ENCODE results near the gene PPP4R1. TPM values are rescaled to one million over a fixed set of nuclear protein-coding genes. Genes with fewer than 3 reads are reported as not detected.

Gene PPP4R1
- total and polyA plus RNA-seq, 8 donors, result 97.6 to 163 (median 109) TPM

GRCh38 chr18:9508446-9509025, 105.8 kb downstream of the PPP4R1 start:
- intact Hi-C loops (cut with DNase I), result no loop called here
- TF ChIP-seq, protein P1, sequence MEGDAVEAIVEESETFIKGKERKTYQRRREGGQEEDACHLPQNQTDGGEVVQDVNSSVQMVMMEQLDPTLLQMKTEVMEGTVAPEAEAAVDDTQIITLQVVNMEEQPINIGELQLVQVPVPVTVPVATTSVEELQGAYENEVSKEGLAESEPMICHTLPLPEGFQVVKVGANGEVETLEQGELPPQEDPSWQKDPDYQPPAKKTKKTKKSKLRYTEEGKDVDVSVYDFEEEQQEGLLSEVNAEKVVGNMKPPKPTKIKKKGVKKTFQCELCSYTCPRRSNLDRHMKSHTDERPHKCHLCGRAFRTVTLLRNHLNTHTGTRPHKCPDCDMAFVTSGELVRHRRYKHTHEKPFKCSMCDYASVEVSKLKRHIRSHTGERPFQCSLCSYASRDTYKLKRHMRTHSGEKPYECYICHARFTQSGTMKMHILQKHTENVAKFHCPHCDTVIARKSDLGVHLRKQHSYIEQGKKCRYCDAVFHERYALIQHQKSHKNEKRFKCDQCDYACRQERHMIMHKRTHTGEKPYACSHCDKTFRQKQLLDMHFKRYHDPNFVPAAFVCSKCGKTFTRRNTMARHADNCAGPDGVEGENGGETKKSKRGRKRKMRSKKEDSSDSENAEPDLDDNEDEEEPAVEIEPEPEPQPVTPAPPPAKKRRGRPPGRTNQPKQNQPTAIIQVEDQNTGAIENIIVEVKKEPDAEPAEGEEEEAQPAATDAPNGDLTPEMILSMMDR (IDR thresholded peaks at IDR 0.05), result no peak
- peaks cover 0 to 3% of the 10 kb centered on the region in 2 donors for H3K9me3 ChIP-seq
- peaks cover 0 to 4% of the 10 kb centered on the region in 2 donors for H3K36me3 ChIP-seq
- ATAC-seq, result no peak
- H3K27ac ChIP-seq, result no peak overlapping the region
- H3K27me3 ChIP-seq, result no peaks in the 10 kb centered on the region
- DNase-seq, result no peak
- H3K4me3 ChIP-seq, result no peak overlapping the region
- H3K4me1 ChIP-seq, result peaks cover 0 to 3% of the 10 kb centered on the region in 2 donors

- no peak for ATAC-seq
- H3K9me3 ChIP-seq, result peaks cover 0 to 10% of the 10 kb centered on the region in 2 donors
- H3K4me1 ChIP-seq, result peaks cover 0 to 3% of the 10 kb centered on the region in 2 donors
- intact Hi-C loops (cut with DNase I), result no loop called here
- DNase-seq, result no peak
- no peaks in the 10 kb centered on the region for H3K36me3 ChIP-seq
- TF ChIP-seq, protein P1 (IDR thresholded peaks at IDR 0.05), result no peak
- no peaks in the 10 kb centered on the region for H3K27me3 ChIP-seq
- no peak overlapping the region for H3K4me3 ChIP-seq
- H3K27ac ChIP-seq, result no peak overlapping the region
Measured at GRCh38 chr18:9507565-9508088, 106.7 kb downstream of the PPP4R1 start.

DNA sequence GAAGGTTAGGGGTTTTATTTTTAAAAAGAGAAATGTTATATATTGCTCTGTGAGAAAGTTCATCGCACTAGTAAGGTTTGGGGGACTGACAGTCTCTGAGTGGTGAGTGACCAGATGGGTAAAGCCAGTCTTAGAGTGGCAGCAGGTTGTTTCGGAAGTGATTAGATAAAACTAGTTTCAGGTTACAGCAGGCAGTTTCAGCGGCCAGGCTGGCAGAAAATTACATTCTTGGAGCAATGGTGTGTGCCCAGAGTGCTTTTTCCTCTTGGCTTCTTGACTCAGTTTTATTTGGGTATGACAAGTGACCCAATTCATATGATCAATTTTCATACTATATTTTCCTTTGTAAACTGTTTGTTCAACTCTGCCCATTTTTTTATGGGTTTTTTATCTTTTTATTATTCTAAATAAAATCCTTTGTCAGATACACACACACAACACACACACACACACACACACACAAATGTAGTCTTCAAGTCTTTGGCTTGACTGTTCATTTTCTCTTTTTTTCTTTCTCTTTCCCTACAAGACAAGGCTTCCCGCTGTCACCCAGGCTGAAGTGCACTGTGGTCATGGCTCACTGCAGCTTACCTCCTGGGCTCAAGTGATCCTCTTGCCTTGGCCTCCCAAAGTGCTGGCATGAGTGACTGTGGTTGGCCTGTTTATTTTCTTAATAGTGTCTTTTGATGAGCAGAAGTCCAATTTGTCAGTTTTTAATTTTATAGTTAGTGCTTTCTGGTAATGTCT, 108.1 kb downstream of the PPP4R1 start:
- peak; percentile 23 for ATAC-seq
- H3K27ac ChIP-seq, result no peak overlapping the region
- H3K4me1 ChIP-seq, result peaks cover 0 to 3% of the 10 kb centered on the region in 2 donors
- no peak overlapping the region for H3K4me3 ChIP-seq
- H3K36me3 ChIP-seq, result no peaks in the 10 kb centered on the region
- H3K27me3 ChIP-seq, result no peaks in the 10 kb centered on the region
- TF ChIP-seq, protein P1 (IDR thresholded peaks at IDR 0.05), result no peak
- intact Hi-C loops (cut with DNase I), result no loop called here
- DNase-seq, result no peak
- H3K9me3 ChIP-seq, result peaks cover 0 to 13% of the 10 kb centered on the region in 2 donors

Other genes starting within 250 kb of the PPP4R1 start
- 10 to 100 TPM; 46.8 to 48.7 TPM for gene RALBP1, start 139.0 kb downstream of the PPP4R1 start, total RNA-seq
- gene RALBP1, start 139.0 kb downstream of the PPP4R1 start, polyA plus RNA-seq (ENCODE audit: insufficient read length in 6 of 6), result 10 to 100 TPM; 46.5 to 53.0 (median 50.3) TPM
- gene RAB31, start 93.7 kb upstream of the PPP4R1 start, total RNA-seq, result 100 to 1,000 TPM; 115 to 135 TPM
- 10 to 100 TPM; 30.3 to 41.6 (median 34.0) TPM for gene RAB31, start 93.7 kb upstream of the PPP4R1 start, polyA plus RNA-seq (ENCODE audit: insufficient read length in 6 of 6)

Data from left lung (tissue), 10 donors.